GM21390 (cell line): ENCODE data around the gene COL9A3.

Experiments
- ATAC-seq: cut with Tn5 transposase; IDR thresholded peaks from one replicate; pipeline ENCODE4 v1.9.1; 2021; ENCODE audit not compliant: unreplicated experiment

Gene COL9A3

DNA sequence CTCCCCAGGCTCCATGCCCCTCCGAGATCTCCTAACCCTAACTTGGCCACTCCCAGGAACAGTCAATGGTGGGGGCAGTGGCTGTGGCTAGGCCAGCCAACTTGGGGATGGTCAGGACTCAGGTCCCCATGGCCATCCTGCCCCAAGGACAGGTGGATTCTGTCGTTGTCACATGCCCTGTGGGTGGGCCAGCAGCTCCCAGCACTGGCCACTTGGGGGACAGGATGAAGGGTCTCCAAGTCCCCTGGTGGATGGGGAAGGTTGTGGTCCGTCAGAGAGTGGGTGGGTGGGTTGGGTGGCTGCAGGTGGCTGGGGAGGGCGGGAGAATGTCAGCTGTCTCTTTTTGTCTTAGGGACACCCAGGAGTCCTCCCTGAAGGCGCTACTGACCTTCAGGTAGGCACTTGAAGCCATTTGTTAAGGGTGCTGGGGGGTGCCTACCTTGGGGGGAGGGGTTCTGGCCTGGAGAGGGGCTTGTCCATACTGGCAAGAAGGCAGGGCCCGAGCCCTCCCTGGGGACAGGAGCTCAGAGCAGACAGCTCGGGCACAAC lies 5.5 kb downstream of the COL9A3 start:
- ATAC-seq, result no peak

DNA sequence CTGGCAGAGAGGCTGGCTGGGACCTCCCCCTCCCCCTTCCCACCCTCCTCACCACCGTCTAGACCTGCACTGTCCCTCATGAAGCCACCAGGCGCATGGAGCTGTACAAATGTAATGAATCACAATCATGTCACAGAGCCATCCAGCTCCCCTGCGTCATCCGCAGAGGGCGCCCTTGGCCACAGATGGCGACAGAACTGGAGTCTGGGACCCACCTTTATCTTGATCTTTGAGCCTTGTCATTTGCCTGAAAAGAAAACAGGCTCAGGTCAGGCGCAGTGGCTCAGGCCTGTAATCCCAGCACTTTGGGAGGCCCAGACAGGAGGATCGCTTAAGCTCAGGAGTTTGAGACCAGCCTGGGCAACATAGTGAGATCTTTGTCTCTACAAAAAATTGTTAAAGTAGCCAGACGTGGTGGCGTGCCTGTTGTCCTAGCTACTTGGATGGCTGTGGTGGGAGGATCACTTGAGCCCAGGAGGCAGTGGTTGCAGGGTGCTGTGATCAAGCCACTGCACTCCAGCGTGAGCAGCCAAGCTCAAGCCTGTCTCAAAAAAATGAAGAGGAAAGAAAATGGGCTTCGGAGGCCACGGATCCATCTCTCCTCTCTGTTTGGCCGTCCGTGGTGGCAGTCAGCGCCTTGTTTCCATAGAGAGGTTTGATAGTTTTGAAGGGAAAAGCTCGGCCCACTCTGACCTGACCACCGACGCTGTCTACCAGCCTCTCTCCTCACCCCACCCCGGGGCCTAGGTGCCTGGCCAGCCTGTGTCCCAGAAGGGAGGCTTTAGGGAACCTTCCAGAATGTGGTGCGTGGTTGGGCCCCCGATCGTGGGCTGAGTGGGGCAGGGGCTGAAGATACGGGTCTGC lies 6.2 kb downstream of the COL9A3 start:
- peak; percentile 62 for ATAC-seq

DNA sequence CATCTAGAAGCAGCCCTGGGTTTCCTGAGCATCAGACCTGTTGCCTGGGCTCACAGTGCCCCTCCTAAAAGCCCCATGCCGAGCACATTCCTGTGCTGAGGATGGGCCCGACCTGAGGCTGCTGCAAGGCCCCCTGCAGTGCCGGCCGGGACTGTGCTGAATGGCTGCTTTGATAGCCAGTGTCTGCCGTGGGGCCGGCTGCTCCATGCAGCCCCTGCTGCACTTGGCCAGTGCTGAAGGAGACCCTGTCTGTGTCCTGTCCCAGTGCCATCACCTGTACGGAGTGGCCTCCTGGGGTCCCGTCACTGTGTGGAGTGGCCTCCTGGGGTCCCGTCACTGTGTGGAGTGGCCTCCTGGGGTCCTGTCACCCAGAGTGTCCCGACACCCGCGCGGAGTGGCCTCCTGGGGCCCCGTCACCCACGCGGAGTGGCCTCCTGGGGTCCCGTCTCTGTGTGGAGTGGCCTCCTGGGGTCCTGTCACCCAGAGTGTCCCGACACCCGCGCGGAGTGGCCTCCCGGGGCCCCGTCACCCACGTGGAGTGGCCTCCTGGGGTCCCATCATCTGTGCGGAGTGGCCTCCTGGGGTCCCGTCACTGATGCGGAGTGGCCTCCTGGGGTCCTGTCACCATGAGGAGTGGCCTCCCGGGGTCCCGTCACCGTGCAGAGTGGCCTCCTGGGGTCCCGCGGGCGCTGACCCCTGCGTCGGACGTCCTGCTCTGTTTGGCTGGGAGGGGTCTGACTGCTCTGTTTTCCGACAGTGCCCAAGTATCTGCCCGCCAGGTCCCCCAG lies 7.0 kb downstream of the COL9A3 start:
- no peak for ATAC-seq

DNA sequence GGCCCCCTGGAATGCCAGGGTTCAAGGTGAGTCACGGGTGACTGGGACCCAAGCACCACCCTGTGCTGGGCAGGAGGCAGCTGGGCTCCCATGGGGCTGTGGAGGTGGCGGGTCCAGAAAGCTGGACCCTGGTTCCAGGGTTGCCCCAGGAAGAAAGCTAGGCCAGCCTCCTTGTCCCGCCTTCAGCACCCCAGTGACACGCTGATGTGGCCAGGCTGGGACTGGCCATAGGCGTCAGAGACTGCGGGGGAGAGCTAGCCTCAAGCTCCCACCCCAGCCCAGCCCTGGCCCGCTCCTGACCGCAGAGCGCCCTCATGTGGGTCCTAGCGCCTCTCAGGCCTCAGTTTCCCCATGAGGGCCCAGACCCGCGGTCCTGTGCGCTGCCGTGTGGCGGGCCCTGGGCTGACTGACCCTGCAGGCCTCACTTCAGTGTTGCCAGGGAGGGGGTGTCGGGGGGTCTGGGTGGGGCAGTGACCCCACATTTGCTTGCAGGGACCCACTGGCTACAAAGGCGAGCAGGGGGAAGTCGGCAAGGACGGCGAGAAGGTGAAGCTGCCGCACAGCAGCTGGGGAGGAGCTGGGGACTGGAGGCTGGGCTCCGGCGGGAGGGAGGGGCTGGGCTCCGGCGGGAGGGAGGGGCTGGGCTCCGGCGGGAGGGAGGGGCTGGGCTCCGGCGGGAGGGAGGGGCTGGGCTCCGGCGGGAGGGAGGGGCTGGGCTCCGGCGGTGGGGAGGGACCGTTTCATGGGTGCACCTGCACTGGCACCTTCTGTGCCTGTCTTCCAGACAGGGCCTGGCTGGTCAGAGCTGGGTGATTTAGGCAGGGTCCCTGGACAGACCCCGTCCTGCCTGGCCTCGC lies 7.9 kb downstream of the COL9A3 start:
- no peak for ATAC-seq

DNA sequence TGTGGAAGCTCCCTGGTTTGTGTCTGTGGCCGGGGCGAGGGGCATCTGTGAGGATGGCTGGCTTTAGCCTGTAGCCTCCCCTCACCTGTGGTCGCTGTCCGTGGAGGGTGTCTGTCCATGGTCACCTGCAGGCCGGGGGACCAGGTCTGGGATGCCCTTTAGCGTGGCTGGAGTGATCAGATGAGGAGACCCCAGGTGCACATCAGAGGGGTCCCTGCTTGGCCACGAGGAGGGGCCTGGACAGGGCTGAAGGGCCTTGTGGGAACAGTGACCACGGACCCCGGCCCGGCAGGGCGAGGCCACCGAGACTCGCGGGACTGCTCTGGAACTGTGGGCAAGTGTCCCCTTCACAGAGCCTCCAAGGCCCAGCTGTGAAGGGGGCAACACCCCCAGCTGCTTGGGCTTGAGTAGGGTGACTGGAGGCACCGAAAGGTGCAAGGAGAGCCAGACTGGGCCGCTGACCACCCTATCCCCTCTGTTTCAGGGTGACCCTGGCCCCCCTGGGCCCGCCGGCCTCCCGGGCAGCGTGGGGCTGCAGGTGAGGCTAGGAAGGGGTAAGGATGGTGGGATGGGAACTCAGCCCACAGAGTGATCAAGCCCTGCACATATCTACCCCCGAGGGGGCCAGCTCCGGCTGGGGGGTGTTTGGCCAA lies 8.6 kb downstream of the COL9A3 start:
- ATAC-seq, result no peak

DNA sequence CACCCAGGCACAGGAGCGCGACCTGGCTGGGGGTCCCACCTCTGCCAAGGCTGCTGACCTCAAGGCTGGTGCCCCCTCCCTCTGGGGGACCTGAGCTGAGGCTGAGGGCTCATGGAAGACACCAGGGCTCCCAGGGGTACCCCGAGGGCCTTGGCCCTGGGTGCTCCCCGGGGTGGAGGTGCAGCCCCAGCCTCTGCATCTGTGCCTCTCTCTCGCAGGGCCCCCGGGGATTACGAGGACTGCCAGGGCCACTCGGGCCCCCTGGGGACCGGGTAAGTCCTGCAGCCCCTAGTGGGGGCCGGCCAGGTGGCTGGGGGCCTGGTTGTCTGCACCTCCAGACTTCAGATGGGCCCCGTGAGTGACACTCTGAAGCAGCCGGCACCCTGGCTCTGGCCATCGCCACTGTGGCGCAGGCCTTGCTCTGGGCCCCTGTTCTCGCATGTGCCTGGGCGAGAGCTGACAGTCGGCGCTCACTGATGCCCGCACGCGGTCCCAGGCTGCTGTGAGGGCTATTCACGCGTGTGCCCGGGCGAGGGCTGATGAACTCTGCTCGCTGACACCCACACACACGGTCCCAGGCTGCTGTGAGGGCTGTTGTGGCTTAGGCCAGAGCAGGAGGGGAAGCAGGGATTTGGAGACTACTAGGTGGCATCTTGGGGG lies 9.3 kb downstream of the COL9A3 start:
- ATAC-seq, result no peak

DNA sequence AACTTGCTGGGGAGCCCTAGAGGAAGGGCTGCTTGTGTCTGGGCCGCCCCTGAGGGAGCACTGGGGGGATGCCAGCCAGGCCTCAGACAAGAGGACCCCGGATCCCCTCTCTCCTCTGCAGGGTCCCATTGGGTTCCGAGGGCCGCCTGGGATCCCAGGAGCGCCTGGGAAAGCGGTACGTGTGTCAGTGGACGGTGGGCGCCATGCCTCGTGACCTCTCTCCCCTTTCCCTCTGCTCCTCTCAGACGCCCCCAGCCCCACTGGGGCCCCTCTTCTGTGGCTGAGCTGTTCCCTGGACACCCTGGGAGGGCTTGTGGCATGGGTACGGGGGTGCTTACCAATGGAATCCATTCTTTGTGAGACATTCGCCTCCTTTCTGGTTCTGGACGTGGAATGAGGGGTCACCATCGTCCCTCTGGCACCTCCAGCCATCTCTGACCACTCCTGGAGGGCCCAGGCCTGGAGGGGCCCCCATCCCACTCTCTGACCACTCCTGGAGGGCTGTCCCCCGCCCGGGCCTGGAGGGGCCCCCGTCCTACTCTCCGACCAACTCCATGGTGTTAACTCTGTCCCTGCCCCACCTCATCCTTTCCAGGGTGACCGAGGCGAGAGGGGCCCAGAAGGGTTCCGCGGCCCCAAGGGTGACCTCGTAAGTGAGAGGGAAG lies 9.9 kb downstream of the COL9A3 start:
- no peak for ATAC-seq

DNA sequence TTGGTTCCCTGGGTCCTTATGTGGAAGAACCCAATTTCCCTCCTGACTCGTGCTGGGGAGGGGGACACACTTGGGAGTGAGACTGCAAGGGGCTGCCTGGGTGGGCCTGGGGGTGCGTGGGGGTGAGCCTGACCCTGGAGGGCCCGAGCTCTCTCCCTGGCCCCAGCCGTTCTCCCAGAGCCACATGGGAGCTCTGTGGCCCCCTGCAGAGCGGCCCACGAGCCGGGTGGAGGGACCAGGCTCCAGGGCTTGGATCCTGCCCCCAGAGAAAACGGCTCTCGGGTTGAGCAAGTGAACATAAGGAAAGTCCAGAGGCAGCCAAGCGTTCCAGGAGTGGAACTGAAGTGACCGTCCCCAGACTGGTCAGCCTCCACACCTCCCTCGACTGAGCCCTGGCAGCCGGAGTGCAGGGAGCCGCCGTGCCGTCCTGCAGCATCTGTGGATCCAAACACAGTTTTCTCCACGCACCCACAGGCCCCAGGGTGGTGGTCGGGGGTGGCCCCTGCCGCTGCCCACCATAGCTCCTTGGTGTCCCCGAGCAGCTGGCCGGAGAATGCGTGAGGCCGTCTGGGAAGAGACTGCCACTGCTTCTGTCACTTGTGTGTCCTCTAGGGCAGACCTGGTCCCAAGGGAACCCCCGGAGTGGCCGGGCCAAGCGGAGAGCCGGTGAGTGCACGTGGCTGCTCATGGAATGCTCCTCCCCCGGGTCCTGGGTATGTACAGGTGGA lies 10.6 kb downstream of the COL9A3 start:
- no peak for ATAC-seq

DNA sequence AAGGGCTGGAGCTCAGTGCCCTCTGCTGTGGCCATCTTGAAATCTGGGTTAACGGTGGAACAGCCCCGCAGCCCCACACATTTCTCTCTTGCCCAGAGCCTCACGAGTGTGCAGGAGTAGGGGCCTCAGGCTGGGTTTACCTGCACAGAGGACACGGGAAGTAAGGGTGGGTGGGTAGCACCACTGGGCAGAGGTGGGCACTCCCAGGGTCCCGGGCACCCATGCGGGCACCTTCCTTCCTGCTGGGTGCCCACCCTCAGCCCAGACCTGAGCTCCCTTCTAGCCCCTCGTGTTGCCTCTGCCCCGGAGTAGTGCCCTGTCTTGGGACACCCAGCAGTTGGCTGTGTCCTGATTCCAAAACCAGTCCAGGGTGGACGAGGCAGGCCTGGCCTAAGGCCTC lies 11.2 kb downstream of the COL9A3 start:
- ATAC-seq, result no peak

DNA sequence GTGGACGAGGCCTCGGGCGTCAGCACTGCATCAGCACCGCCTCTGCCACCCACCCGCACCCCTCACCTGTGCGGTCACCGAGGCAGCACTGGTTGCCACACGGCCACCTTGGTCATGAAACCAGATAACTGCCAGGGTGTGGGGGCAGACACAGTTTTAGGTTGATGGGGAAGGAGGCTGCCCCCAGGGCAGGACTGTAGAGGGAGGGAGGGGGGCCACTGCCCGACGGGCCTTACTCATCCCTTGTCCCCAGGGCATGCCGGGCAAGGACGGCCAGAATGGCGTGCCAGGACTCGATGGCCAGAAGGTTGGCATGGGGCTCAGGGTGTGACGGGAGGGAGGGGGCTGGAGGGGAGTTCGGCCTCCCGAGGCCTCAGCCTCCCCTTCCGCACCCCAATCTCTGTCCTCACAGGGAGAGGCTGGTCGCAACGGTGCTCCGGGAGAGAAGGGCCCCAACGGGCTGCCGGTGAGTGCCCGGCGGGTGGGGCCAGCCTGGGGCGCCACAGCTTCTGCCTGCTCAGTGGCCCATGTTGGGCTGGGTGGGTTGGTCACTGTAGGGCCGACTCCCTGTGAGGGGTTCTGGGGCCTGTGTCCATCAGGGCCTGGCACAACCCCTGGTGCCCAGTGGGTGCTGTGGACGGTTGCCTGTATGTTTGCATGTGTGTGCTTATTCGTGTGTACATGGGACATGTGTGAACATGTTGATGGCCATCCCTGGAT lies 11.8 kb downstream of the COL9A3 start:
- no peak for ATAC-seq

DNA sequence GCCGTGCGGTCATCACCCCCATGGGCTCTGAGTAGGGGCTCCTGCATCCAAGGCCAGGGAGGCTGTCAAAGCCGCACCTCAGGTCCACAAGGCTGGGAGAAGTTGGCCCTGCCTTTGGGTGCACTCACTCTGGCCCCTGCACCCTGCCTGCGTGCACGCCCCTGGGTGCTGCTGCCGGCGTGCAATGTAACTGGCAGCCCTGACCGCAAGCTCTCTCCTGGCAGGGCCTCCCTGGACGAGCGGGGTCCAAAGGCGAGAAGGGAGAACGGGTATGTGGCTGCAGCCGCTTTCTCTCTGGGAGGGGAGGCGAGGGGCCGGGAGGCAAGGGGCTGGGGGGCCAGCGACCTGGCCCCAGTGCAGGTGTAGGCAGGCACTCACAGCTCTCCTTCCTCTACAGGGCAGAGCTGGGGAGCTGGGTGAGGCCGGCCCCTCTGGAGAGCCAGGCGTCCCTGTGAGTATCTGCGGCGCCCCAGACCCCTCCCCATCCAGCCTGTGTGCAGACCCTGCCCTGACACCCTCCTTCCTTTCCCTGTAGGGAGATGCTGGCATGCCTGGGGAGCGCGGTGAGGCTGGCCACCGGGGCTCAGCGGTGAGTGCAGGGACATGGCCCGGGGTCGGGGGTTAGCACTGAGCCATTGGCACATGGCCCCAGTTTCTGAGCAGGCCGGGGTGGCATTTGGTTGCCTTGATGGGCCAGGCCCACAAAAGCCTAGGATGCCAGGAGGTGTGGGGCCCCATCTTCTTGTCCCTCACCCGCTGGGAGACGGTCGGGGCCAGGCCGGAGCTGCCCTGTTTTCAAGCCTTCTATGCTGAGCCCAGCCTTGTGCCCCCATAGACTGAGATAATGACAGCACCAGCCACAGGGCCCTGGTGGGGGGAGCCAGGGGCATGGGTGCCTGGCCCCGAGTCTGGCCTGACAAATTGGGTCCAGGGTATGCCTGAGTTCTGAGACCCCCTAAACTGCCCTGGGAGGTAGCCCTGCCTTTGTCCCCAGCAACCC lies 12.7 kb downstream of the COL9A3 start:
- no peak for ATAC-seq

DNA sequence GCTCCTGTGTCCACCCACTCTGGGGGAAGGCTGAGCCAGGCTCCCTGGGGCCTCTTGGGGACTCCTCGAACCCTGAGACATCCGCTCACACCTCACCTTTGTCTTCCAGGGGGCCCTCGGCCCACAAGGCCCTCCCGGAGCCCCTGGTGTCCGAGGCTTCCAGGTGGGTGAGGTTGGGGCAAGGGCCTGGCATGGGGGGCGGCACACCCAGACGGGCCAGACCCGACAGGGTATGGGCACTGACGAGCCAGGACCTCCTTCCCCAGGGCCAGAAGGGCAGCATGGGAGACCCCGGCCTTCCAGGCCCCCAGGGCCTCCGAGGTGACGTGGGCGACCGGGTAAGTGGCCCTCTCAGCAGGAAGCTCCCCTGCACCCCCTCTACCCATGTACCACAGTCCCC lies 13.4 kb downstream of the COL9A3 start:
- ATAC-seq, result no peak

DNA sequence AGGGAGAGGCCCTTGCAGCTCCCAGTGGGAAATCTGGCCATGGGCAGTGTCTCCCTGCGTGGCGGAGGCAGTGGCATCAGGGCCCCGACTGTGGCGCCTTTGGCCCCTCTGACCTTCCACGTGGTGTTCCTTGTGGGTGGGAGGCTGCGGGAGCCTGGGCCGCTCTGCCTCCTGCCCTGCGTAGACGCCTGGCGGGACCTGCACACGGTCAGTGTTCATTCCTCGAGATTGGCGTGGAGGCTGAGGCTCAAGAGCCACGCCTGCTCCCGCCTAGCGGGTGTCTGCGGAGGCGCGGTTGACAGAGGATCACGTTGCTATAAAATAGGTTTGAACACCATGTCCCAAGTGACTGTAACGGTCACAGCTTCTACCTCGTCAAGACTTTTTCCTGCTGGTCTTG lies 14.0 kb downstream of the COL9A3 start:
- ATAC-seq, result no peak

DNA sequence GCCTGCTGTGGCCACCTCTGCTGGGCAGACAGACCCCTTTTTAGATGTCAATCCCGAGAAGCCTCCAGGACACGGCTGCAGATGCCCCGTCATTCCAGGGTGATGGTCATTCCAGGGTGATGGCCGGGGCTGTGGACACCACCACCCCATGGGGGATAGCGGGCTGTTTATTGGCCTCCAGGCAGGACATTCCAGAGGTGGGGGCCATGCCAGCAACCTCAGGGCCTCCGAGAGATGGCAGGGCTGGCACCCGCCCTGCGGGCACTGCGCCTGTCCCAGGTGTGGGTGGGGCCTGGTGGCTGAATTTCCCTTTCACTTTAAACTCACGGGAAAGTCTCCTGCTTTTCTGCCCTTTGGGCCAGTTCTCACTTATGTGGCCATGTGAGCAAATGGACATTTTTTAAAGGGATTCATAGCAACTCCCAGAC lies 14.5 kb downstream of the COL9A3 start:
- ATAC-seq, result no peak

DNA sequence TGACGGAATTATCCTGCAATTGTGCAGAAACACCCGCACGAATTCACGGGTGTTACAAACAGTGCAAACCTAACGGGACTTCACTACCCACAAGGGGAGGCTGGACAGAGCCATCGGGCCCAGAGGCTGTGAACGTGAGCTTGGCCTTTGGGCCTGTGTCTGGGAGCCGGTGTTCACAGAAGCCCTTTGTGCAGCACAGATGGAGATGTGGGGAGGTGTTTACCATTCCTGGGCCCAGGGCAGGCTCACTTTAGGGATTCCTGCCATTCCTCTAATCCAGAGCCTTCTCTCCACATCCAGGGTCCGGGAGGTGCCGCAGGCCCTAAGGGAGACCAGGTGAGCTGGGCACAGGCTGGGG lies 15.0 kb downstream of the COL9A3 start:
- no peak for ATAC-seq

DNA sequence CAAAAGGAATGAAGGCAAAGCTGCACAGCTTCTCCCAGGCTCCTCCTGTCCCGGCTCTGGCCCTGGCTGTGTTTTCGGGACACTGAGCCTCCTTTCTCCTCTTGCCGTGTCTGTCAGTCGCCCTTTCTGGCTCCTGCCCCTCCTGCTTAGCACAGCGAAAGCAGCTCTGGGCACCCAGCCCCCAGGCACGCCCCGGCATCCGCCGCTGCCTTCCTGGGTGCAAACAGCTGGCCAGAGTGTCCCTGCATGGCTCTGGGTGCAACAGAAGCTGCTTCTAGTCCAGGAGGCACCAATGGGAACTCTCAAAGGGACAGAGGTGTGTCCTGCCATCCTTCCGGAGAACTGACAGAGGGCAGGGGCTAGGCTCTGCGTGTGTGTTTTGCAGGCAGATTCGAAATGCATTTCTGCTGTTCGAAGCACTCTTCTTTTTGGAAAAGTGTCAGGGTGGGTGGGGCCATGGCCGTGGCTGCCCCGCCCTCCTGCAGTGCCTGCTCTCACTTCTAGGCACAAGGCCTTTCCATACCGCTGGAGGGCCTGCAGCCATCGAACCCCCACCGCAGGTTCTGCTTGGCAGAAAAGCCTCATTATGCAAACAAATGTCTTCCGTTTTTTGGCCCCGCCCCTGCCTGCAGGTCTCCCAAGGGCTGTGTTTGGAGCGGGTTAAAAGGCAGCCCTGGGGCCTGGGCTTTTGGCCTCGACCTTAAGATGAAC lies 15.5 kb downstream of the COL9A3 start:
- peak; percentile 74 for ATAC-seq
